ENCODE results near the gene HOXC11. TPM values are rescaled to one million over a fixed set of nuclear protein-coding genes. Genes with fewer than 3 reads are reported as not detected.

The HOXC11 gene
- polyA plus RNA-seq, 1 experiment, result not detected

- peaks cover 7% of the 10 kb centered on the region; the same call in 1 of the 2 replicates for H3K9me3 ChIP-seq (ENCODE audit: control insufficient read depth, insufficient read depth, low read length)
- no peak for DNase-seq (ENCODE audit: low read depth, low spot score)
- ChIA-PET CTCF (interaction anchor here (0.8 to 7.8 kb wide), 5 partner anchors 9 to 235 kb away, joined by 3 to 163 read pairs (median 4); no protein-coding TSS in a partner anchor), POLR2A (no interaction called here)
- 0 out of 2 replicates have a peak, but pooled peaks have one; percentile 15 for TF ChIP-seq CTCF (IDR thresholded peaks at IDR 0.05; ENCODE audit: low read depth, low read length)
- H3K27me3 ChIP-seq (ENCODE audit: control insufficient read depth, insufficient read depth, low read length), result peaks cover 93% of the 10 kb centered on the region
- no peak overlapping the region for H3K4me3 ChIP-seq (ENCODE audit: low read depth, low read length)
- no peak overlapping the region for H3K27ac ChIP-seq (ENCODE audit: low read depth, low read length)
Measured at GRCh38 chr12:54004063-54004840, 31.3 kb downstream of the HOXC11 start.

- H3K9me3 ChIP-seq (ENCODE audit: control insufficient read depth, insufficient read depth, low read length), result peaks cover 3% of the 10 kb centered on the region; the same call in 1 of the 2 replicates
- H3K27ac ChIP-seq (ENCODE audit: low read depth, low read length), result no peak overlapping the region
- POLR2A ChIA-PET, result no interaction called here
- CTCF ChIA-PET, result interaction anchor here (0.6 to 7.8 kb wide), 12 partner anchors 10 to 320 kb away, joined by 3 to 163 read pairs (median 6); partner anchors contain the start of gene COPZ1
- no peak for DNase-seq (ENCODE audit: low read depth, low spot score)
- TF ChIP-seq CTCF (IDR thresholded peaks at IDR 0.05; ENCODE audit: low read depth, low read length), result no peak
- H3K4me3 ChIP-seq (ENCODE audit: low read depth, low read length), result no peak overlapping the region
- H3K27me3 ChIP-seq (ENCODE audit: control insufficient read depth, insufficient read depth, low read length), result peaks cover 93% of the 10 kb centered on the region
Measured at GRCh38 chr12:54004841-54005530, 32.1 kb downstream of the HOXC11 start.

- H3K27me3 ChIP-seq (ENCODE audit: control insufficient read depth, insufficient read depth, low read length), result peaks cover 95% of the 10 kb centered on the region
- ChIA-PET POLR2A (interaction anchor here (0.7 kb wide), 1 partner anchor 196 kb away, joined by 3 read pairs; no protein-coding TSS in a partner anchor), CTCF (interaction anchor here (0.6 to 7.8 kb wide), 18 partner anchors 8 to 428 kb away, joined by 3 to 163 read pairs (median 6); partner anchors contain the start of genes COPZ1 and SMUG1)
- no peak overlapping the region for H3K4me3 ChIP-seq (ENCODE audit: low read depth, low read length)
- DNase-seq (ENCODE audit: low read depth, low spot score), result no peak
- H3K9me3 ChIP-seq (ENCODE audit: control insufficient read depth, insufficient read depth, low read length), result peaks cover 3% of the 10 kb centered on the region; the same call in 1 of the 2 replicates
- TF ChIP-seq CTCF (IDR thresholded peaks at IDR 0.05; ENCODE audit: low read depth, low read length), result no peak
- H3K27ac ChIP-seq (ENCODE audit: low read depth, low read length), result no peak overlapping the region
Measured at GRCh38 chr12:54005531-54005852, 32.6 kb downstream of the HOXC11 start.

- peak overlapping the region; percentile 25 for H3K4me3 ChIP-seq (ENCODE audit: low read depth, low read length)
- POLR2A ChIA-PET, result interaction anchor here (0.7 kb wide), 1 partner anchor 195 kb away, joined by 3 read pairs; no protein-coding TSS in a partner anchor
- no peak overlapping the region for H3K27ac ChIP-seq (ENCODE audit: low read depth, low read length)
- H3K27me3 ChIP-seq (ENCODE audit: control insufficient read depth, insufficient read depth, low read length), result peaks cover 95% of the 10 kb centered on the region
- DNase-seq (ENCODE audit: low read depth, low spot score), result peak; percentile 20
- CTCF ChIA-PET, result interaction anchor here (0.6 to 7.8 kb wide), 20 partner anchors 9 to 428 kb away, joined by 3 to 163 read pairs (median 5); partner anchors contain the start of genes COPZ1 and SMUG1
- peak; percentile 86 for TF ChIP-seq CTCF (IDR thresholded peaks at IDR 0.05; ENCODE audit: low read depth, low read length)
- H3K9me3 ChIP-seq (ENCODE audit: control insufficient read depth, insufficient read depth, low read length), result peaks cover 3% of the 10 kb centered on the region; the same call in 1 of the 2 replicates
Measured at GRCh38 chr12:54005853-54006558, 33.1 kb downstream of the HOXC11 start.
